Measurements from ENCODE around the gene CSRNP3.
"Not testable (repeated sequence)": the region's sequence is repeated elsewhere in the genome, so short reads cannot be mapped to it uniquely, and the experiment has no call there.

Gene CSRNP3

DNA sequence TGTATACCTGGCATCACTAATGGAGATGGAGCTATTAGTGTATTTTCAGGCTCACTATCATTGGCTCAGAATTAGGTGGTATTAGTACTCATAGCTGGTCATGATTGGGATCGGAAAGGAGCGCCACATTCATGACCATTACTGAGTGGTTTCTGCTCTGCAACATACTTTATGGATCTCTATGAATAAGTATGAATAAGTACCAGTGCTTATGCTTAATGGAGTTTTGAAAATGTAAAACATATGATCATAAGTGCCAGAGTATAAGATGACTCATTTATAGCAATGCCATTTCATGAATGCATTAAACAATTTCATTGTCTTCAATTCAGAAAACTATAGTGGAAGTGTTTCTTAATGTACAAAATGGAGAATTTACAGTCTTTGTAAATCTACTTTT lies 167.9 kb downstream of the CSRNP3 start:
- no peak for DNase-seq

DNA sequence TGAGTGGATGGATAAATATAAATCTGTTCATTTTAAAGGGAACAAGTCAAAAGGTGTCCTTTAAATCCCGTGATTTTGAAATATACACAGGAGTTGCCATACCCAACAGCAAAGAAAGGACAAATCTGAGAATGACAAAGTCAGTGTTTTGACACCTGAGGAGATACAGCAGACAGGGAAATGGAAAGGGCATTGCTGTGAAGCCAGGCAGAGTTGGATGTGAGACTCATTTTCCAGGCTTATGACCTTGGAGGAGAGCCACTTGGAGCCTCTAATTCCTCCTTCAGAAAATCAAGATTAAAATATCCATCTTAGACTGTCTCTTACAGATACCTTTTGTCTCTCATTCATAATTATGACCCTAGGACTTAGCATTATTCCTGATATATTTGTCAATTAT lies 170.0 kb downstream of the CSRNP3 start:
- DNase-seq: no peak

DNA sequence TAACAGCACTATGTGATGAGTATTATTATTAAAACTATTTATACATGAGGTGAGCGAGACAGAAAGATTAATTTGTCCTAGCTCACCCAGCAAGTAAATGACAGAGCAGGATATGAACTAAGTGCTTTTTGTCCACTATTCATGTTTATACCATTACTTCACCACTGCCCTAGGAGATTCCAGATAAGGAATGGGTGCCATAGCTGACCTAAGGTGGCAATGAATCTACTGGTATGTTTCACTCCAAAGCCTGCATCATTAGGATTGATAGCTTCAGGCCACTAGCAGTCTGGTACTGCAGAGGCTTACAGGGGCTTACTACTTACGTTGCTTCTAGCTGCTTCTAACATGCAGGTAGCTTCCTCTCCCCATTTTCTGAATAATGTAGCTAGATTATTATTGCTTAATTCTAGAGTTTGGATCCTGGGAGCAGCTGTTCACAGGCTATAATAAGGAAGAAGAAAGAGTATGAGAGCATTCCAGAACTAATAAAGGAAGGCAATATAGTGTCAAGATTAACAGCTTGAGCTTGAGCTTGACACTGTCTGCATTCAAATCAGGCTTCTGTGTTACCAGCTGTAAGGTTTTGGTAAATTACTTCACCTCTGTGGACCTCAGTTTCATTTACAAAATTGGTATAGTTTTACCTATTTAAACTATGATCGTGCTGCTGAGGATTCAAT lies 170.9 kb downstream of the CSRNP3 start:
- no peak for DNase-seq

DNA sequence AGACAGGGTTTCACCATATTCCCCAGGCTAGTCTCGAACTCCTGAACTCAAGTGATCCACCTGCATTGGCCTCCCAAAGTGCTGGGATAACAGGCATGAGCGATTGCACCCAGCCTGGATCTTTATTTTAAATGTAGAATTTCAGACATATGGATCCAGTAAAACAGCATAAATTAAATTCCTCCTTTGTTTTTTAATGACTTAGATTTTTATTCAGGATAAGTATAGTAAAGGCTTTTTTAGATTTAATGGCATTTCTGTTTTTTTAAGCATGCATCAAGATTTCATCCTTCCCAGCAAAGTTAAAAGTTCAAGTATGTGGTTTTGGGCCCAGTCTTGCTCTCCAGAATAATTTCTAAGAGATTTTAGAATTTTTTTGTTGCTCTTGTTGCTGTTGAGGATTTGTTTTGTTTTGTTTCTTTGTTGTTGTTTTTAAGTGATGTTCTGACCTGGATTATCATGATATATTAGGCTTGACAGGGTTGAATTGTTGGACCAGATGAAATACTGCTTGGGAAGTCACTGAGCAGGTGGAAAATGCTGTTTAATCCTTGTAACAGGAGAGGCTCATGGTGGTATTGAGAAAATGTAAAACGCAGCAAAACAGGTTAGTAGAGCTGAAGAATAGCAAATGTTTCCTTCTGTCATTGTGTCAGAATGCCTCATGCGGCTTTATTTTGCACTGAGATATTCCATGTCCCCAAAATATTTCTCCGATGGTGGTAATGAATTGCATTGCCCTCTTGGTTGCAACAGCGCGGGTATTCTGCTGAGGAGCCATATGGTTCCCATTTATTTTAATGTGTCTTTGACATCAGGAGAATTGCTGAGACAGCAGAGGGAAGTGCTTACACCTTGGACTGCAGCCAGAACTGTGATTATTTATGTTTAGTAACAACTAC lies 176.7 kb downstream of the CSRNP3 start:
- DNase-seq: no peak

DNA sequence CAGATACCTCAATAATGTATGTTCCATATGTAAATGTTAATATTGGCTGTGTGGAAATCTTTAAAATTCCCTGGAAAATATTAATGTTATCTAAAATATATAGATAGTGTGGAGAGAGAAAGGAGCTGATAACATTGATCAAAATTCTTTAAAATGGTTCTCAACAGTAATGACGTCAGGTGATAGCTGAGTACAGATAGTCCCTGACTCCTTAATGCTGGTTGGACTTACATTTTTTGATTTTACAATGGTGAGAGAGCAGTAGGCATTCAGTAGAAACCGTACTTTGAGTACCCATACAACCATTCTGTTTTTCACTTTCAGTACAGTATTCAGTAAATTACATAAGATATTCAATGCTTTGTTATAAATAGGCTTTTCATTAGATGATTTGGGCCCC lies 177.9 kb downstream of the CSRNP3 start:
- no peak for DNase-seq

DNA sequence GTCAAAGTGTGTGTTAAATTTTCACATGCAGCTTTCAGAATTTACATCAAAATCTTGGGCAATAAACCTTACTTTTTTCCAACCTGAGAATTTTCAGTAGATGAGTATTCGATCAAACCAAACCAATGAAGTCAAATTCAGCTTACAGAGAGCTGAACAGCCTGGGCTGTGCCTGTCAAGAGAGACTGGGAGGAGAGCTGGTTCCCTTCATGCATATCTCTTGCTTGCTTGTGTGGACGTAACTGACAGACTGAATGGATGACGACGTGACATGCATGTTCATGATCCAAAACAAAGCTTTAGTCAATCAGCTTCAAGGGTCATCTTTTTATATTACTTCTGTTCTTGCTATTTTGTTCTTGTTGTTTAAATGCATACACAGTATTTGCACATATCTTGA lies 179.3 kb downstream of the CSRNP3 start:
- DNase-seq: no peak

DNA sequence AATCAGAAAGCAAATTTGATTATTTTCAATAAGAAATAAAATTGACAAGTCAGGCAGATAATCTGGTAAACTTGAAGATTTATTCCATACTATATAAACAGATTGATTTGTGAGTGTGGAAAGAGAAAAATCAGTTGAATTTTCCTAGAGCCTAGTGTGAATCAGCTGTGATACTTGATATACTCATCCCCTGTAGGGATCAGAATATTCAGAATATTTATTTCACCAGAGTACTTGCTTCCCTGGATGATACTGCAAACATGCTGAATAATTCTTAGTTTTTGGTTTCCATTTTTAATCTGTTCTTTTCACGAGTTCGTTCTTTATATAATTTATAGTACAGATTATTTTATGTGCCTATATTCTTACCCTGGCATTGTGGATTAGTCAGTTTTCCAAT lies 181.7 kb downstream of the CSRNP3 start:
- DNase-seq: no peak

DNA sequence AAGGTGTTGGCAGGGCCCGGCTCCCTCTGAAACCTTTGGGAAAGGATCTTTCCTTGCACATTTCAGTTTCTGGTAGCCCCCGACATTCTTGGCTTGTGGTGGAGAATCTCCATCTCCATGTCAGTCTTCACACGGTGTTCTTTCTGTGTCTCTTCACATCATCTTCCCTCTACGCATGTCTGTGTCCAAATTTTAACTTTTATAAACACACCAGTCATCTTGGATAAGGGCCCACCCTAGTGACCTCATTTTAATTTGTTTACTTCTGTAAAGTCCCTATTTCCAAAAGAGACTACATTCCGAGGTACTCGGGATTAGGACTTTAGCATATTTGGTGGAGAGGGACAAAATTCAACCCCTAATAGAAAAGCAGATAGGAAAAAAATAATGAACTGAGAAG lies 186.2 kb downstream of the CSRNP3 start:
- no peak for DNase-seq

DNA sequence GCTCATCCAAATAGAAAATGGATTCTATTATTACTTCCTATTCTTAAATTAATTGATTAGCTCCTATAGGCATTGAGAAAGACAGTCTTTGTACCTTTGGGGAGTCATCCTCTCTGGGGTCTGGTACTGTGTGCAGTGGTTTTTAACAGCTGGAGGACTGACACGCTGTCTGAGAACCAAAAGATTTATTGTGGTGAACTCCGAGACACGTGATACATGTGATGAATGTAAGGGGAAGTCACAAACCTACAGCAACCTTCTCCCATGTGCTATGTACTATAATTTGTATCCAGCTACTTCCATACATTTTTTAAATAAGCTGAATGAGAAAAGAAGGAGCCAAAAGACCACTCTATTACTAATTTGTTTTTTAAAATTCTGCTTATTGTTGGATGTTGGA lies 190.9 kb downstream of the CSRNP3 start:
- no peak for DNase-seq

DNA sequence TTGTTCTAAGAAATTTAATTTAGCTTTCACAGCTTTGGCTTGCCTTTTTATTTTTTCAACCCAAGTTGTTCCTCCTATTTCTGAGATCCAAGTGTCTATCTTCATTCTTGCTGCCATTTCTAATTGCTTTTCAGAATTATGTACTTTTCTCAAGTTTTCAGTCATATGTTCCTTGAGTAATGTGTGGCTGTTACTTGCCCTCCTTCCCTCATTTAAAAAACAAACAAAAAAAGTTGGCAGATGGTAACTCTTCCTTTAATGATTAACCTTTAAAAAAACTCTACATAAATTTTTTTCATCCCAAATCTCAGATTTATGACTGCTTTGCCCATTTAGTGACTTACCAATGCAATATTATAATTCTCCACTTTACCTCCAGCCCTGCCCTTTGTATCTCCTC lies 193.2 kb downstream of the CSRNP3 start:
- DNase-seq: no peak

DNA sequence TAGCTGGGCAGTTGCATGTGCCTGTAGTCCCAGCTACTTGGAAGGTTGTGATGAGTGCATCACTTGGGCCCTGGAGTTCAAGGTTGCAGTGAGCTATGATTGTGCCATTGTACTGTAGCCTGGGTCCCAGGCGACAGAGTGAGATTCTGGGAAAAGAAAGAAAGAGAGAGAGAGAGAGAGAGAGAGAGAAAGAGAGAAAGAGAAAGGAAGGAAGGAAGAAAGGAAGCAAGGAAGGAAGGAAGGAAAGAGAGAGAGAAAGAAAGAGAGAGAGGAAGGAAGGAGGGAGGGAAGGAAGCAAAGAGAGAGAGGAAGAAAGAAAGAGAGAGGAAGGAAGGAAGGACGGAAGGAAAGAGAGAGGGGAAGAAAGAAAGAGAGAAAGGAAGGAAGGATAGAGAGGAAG lies 196.1 kb downstream of the CSRNP3 start:
- DNase-seq: no peak

DNA sequence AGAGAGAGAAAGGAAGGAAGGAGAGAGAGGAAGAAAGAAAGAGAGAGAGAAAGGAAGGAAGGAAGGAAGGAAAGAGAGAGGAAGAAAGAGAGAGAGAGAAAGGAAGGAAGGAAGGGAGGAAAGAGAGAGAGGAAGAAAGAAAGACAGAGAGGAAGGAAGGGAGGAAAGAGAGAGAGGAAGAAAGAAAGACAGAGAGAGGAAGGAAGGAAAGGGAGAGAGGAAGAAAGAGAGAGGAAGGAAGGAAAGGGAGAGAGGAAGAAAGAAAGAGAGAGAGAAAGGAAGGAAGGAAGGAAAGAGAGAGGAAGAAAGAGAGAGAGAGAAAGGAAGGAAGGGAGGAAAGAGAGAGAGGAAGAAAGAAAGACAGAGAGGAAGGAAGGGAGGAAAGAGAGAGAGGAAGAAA lies 196.6 kb downstream of the CSRNP3 start:
- DNase-seq: not testable (repeated sequence)

DNA sequence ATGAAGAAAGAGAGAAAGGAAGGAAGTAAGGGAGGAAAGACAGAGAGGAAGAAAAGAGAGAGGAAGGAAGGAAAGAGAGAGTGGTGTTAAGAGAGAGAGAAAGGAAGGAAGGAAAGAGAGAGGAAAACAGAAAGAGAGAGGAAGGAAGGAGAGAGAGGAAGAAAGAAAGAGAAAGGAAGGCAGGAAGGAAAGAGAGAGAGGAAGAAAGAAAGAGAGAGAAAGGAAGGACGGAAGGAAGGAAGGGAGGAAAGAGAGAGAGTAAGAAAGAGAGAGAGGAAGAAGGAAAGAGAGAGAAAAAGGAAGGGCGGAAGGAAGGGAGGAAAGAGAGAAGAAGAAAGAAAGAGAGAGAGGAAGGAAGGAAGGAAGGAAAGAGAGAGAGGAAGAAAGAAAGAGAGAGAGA lies 197.1 kb downstream of the CSRNP3 start:
- no peak for DNase-seq

DNA sequence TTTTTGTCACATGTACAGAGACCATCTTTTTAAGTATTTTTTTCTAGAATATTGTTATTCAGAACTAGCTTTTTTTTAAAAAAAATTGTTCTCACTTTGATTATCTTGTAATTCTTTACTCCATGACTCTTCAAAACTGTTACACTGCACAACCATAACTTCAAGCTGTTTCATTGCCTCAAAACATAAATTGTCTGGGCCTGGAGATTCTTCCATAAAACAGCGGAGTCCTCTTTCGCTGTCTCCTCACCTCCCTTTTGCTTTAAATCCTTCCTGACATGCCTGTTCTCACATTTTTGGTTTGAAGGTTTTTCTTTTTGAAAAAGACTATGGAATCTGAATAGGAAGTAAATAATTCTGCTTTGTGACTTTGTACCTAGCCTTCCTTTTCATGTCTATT lies 197.9 kb downstream of the CSRNP3 start:
- no peak for DNase-seq

DNA sequence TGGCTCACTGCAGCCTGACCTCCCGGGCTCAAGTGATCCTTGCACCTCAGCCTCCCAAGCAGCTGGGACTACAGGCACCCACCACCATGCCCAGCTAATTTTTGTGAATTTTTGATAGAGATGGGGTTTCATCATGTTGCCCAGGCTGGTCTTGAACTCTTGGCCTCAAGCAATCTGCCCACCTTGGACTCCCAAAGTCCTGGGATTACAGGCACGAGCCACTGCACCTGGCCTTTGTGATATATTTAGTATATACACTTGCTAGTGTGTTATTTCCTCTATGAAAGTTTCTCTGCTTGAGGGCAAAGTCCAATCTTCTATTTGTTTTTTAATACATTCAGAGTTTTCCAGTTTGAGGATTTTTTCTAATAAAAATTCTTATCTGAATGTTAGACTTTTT lies 205.3 kb downstream of the CSRNP3 start:
- no peak for DNase-seq

DNA sequence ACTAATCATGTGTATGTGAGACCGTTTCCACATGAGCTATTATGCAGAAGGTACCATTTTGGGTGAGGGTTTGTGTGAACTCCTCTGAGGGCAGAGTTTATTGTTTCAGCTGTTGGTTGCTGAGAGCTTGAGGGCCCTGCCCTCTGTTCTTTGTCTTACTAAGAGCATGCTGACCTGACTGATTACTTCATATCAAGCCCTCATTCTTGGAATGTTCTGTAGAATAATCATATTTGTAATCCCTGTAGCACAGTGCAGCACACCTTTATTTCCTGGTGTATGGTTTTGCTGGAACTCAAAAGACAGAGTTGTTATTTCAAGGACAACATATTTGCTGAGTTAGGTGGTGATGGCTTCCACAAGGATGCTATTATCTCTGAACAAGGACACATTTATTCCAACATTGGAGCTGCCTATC lies 206.1 kb downstream of the CSRNP3 start:
- no peak for DNase-seq

DNA sequence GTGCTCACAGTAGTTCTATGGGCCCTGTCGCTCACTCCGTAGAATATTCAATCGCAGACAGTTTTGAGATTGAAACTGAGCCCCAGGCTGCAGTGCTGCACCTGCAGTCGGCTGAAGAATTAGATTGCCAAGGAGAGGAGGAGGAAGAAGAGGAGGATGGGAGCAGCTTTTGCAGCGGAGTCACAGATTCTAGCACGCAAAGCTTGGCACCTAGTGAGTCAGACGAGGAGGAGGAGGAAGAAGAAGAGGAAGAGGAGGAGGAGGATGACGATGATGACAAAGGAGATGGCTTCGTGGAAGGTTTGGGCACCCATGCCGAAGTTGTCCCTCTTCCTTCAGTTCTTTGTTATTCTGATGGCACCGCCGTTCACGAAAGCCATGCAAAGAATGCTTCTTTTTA lies 209.4 kb downstream of the CSRNP3 start:
- DNase-seq: no peak

DNA sequence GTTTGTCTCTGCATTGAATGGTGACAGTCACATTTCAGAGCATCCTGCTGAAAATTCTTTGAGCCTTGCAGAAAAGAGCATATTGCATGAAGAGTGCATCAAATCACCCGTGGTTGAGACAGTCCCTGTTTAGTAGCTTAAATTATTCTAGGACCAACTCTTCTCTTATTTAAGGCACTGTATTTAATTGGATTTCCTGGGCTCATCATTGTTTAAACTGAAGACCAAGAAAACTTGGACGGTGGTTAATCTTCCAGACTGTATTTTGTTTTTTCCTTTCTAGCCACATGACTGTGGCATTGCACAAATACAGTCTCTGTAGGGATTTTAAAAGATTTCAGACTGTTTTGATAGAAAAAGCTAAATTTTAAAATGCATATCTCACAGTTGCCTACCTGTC lies 210.1 kb downstream of the CSRNP3 start:
- no peak for DNase-seq

DNA sequence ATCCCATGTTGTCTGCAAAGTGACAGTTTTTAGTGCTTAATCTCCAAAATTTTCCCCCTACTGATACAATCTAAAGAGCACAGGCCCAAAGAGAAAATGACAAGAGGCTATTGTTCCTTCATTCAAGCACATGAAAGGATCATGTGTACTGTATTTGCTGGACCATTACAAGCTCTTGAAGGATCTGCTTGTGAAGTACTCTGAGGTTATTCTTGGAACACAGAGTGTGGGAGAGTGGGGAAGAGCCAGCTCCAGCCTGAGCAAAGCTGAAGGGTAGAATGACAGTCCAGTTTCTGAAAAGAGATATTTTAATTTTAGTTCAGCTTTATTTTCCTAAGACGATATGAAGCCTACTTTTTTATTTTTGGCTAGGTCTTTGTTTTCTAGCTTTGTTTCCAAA lies 212.3 kb downstream of the CSRNP3 start:
- DNase-seq: no peak

DNA sequence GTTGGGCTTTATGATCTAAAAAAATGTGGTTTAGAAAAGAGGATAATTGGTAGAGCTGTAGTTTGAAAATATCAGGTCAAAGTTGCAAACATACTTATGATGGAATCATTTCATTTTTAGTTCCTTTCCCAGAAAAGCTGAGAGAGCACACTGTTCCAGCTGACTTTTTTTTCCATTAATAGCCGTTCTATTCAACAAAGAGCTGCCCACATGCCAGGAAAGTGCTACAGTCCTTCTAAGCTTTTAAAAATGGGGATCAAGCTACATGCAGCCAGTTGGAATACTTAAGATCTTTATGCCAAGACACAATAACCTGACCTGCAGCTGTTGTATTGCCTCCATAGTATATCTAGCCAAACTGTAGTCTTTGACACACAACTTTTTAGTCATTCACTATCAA lies 213.0 kb downstream of the CSRNP3 start:
- no peak for DNase-seq

DNA sequence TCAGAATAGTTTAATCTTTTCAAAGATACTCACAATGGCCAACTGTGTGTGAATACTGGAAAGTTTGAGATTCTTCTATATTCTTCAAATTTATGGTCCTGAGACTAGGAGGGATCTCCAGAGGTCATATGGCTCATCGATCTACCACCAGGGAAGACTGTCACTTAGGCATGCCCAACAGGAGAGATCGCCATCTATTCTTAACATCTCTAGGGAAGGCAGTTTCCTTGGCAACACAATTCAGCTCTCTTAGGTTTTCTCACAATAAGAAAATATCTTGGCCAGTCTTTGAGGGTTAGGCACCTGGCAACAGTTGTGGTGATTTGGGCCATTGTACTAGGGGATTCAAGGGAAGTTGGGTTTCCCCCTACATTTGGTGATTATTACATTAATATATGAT lies 217.3 kb downstream of the CSRNP3 start:
- no peak for DNase-seq

DNA sequence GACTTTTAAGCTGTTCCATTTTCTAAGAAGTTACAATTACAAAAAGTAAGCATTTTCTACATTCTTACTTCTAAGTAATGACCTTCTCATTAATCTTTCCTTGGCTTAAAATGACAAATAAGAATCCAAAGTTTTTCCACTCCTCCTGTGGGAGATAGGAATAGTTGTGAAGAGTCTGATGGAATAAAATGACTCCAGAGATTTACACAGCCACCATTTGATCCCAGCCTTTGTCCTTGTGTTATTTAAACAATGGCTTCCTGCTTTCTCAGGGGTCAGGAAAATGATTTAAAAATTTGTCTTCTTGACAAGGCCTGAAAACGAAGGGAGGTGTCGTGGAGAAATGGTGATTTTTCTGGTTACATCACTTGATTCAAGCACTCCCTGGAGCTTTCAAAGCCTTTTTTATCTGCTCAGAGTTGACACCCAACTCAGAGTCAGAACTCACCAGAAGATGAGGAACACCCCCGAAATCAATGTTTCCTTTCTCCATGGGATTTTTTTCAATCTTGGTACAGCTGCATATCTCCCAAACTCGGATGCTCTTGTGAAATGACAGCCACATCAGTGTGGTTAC lies 218.0 kb downstream of the CSRNP3 start:
- no peak for DNase-seq

DNA sequence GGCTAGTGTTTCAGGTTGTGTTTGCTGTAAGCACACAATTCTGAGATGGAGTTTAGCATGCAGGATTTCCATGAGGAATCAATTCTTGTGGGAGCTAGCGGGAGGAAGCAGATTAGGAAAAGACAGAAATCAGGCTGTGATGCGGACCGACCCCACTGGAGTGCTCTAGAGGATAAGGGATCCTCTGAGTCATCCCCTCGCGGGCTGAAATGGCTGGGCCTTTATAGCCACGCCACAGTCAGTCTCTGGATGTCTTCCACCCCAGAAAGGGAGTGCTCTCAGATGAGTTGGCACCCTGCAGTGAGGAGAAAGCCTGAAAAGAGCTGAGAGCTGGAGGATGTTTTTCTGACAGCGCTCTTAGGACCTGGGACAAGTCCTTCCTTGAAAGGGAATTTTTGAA lies 222.1 kb downstream of the CSRNP3 start:
- no peak for DNase-seq

DNA sequence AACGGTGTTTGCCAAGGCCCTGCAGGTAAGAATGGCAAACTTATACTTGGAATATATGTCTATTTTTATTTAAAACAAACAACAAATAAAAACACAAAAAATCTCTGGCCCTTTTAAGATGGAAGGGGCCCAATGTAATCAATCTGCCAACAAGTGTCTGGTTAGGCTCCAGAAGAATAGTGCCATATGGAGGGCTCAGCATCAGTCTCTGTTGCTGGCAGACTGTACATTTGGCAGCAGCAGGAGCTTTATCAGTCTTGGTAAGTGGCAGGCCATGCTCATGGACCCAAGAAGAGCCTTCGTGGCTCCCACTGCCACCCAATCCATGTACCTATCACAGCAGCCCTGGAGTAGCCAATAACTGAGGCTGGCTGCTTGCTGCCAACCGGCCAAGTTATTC lies 223.4 kb downstream of the CSRNP3 start:
- no peak for DNase-seq

Data from Kasumi-1 (cell line).